ENCODE data around the gene REPIN1. TPM values are rescaled to one million over a fixed set of nuclear protein-coding genes. Genes with fewer than 3 reads are reported as not detected.
A peak's percentile ranks its signal among the peaks of the same experiment; 100 is the strongest.

Gene REPIN1
- total and polyA plus RNA-seq, 9 of the 15 experiments (the other 6 are each of a cell fraction or from before 2014, with no cell fraction given) = 8.1 to 283 (median 94.3) TPM

DNA sequence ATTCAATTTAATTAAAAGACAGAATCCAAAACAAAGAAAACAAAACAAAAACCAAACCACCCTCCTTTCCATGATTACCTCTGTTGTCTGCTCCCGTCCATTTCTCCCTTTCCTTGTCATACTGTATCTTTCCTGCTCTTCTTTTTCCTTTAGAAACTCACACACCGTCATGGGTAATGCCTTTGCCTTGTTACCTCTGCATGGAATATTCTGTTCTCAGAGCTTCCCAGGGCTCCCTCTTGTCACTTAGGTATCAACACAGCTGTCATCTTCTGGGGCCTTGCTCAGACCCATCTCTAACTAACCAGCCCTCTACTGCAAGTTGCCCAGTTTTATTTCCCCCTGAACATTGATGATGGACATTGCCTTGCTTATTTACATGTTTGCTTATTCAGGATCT, 51.6 kb downstream of the REPIN1 start:
- intact Hi-C loops (cut with micrococcal nuclease) (no loop called here), in situ Hi-C loops (cut with MboI) (loop anchor here (5.0 kb wide), 1 partner anchor 133 kb away; no protein-coding TSS in a partner anchor)
- Histone ChIP-seq H4K20me1 (replicated peaks; ENCODE audit: control insufficient read depth, insufficient read depth, low read length) (no peaks in the 10 kb centered on the region), H3K4me2 (ENCODE audit: insufficient read depth, low read length) (no peak overlapping the region; the same call in 1 of the 2 replicates), H3K79me2 (ENCODE audit: control insufficient read depth, insufficient read depth, low read length) (no peaks in the 10 kb centered on the region), H3K9ac (ENCODE audit: insufficient read depth in 1 of 2, low read depth in 2 of 2, low read length in 2 of 2) (peak overlapping the region in 1 of 2 experiments; percentile 10; a peak in 1 of 4 replicates), H3K9me3 (replicated peaks; ENCODE audit: control insufficient read depth, insufficient read depth, low read depth, low read length) (no peaks in the 10 kb centered on the region), H3K4me1 (replicated peaks in 1 of 2; ENCODE audit: control insufficient read depth in 2 of 2, insufficient read depth in 2 of 2, low read length in 2 of 2) (peaks cover 3 to 7% of the 10 kb centered on the region in 2 experiments; a peak in 3 of 5 replicates), H3K4me3 (no peak overlapping the region), H3K36me3 (ENCODE audit: control insufficient read depth, insufficient read depth, low read length) (no peaks in the 10 kb centered on the region), H2AFZ (ENCODE audit: low read depth, low read length) (peak overlapping the region; percentile 91), H3K27me3 (ENCODE audit: control insufficient read depth in 2 of 2, insufficient read depth in 2 of 2, low read length in 2 of 2) (no peaks in the 10 kb centered on the region), H3K9me1 (ENCODE audit: control insufficient read depth, insufficient read depth, low read length) (no peaks in the 10 kb centered on the region), H3K27ac (ENCODE audit: extremely low read depth, low read depth, low read length) (no peak overlapping the region)
- ChIA-PET CTCF (ENCODE audit: low intra/inter-chr PET ratio) (interaction anchor here (0.6 to 2.2 kb wide), 3 partner anchors 64 to 134 kb away, joined by 3 to 16 read pairs (median 14); no protein-coding TSS in a partner anchor), POLR2A (interaction anchor here (0.9 to 1.2 kb wide), 2 partner anchors 14 to 46 kb away, joined by 3 to 4 read pairs; a partner anchor contains a TSS)
- FAIRE-seq (no peak), ATAC-seq (no peak), DNase-seq (ENCODE audit: extremely low read depth in 1 of 4, low spot score in 3 of 4) (no peak)
- BruUV-seq (replicated peaks) = no TSS peak
- TF ChIP-seq MECOM (CRISPR knock-in tag; IDR thresholded peaks at IDR 0.05) (0 out of 2 replicates have a peak, but pooled peaks have one; percentile 52), ZBTB8A (IDR thresholded peaks at IDR 0.05; ENCODE audit: partially characterized antibody) (no peak), FOXJ2 (tag; IDR thresholded peaks at IDR 0.05) (no peak), ZC3H11A (IDR thresholded peaks at IDR 0.05; ENCODE audit: low read depth, low read length) (no peak), MCM7 (IDR thresholded peaks at IDR 0.05) (no peak), CREM (IDR thresholded peaks at IDR 0.05; ENCODE audit: low read depth) (no peak), ZNF75A (CRISPR knock-in tag; IDR thresholded peaks at IDR 0.05) (no peak)
- TF ChIP-seq, protein P1, sequence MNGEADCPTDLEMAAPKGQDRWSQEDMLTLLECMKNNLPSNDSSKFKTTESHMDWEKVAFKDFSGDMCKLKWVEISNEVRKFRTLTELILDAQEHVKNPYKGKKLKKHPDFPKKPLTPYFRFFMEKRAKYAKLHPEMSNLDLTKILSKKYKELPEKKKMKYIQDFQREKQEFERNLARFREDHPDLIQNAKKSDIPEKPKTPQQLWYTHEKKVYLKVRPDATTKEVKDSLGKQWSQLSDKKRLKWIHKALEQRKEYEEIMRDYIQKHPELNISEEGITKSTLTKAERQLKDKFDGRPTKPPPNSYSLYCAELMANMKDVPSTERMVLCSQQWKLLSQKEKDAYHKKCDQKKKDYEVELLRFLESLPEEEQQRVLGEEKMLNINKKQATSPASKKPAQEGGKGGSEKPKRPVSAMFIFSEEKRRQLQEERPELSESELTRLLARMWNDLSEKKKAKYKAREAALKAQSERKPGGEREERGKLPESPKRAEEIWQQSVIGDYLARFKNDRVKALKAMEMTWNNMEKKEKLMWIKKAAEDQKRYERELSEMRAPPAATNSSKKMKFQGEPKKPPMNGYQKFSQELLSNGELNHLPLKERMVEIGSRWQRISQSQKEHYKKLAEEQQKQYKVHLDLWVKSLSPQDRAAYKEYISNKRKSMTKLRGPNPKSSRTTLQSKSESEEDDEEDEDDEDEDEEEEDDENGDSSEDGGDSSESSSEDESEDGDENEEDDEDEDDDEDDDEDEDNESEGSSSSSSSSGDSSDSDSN (IDR thresholded peaks at IDR 0.05; ENCODE audit: borderline replicate concordance in 1 of 2, low read depth in 2 of 2, low read length in 2 of 2) = 0 out of 4 replicates have a peak, but pooled peaks of 1 of the 2 experiments have one; percentile 3
- TF ChIP-seq, protein P2, sequence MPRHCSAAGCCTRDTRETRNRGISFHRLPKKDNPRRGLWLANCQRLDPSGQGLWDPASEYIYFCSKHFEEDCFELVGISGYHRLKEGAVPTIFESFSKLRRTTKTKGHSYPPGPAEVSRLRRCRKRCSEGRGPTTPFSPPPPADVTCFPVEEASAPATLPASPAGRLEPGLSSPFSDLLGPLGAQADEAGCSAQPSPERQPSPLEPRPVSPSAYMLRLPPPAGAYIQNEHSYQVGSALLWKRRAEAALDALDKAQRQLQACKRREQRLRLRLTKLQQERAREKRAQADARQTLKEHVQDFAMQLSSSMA (CRISPR knock-in tag; IDR thresholded peaks at IDR 0.05) = peak; percentile 56; the same call in 1 of the 2 replicates
- TF ChIP-seq, protein P3, sequence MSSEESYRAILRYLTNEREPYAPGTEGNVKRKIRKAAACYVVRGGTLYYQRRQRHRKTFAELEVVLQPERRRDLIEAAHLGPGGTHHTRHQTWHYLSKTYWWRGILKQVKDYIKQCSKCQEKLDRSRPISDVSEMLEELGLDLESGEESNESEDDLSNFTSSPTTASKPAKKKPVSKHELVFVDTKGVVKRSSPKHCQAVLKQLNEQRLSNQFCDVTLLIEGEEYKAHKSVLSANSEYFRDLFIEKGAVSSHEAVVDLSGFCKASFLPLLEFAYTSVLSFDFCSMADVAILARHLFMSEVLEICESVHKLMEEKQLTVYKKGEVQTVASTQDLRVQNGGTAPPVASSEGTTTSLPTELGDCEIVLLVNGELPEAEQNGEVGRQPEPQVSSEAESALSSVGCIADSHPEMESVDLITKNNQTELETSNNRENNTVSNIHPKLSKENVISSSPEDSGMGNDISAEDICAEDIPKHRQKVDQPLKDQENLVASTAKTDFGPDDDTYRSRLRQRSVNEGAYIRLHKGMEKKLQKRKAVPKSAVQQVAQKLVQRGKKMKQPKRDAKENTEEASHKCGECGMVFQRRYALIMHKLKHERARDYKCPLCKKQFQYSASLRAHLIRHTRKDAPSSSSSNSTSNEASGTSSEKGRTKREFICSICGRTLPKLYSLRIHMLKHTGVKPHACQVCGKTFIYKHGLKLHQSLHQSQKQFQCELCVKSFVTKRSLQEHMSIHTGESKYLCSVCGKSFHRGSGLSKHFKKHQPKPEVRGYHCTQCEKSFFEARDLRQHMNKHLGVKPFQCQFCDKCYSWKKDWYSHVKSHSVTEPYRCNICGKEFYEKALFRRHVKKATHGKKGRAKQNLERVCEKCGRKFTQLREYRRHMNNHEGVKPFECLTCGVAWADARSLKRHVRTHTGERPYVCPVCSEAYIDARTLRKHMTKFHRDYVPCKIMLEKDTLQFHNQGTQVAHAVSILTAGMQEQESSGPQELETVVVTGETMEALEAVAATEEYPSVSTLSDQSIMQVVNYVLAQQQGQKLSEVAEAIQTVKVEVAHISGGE (CRISPR knock-in tag; IDR thresholded peaks at IDR 0.05) = 0 out of 6 replicates have a peak, but pooled peaks of 1 of the 3 experiments have one; percentile 28
- TF ChIP-seq, protein P4, sequence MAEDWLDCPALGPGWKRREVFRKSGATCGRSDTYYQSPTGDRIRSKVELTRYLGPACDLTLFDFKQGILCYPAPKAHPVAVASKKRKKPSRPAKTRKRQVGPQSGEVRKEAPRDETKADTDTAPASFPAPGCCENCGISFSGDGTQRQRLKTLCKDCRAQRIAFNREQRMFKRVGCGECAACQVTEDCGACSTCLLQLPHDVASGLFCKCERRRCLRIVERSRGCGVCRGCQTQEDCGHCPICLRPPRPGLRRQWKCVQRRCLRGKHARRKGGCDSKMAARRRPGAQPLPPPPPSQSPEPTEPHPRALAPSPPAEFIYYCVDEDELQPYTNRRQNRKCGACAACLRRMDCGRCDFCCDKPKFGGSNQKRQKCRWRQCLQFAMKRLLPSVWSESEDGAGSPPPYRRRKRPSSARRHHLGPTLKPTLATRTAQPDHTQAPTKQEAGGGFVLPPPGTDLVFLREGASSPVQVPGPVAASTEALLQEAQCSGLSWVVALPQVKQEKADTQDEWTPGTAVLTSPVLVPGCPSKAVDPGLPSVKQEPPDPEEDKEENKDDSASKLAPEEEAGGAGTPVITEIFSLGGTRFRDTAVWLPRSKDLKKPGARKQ (CRISPR knock-in tag; IDR thresholded peaks at IDR 0.05) = peak; percentile 40; the same call in 1 of the 2 replicates
- 36% methylated on average over 2 of the region's 2 CpGs for WGBS (ENCODE audit: insufficient coverage, low coverage, missing lambda C conversion rate)

All from K562 (cell line).